ENCODE data around the gene CACNA2D3. TPM values are rescaled to one million over a fixed set of nuclear protein-coding genes. Genes with fewer than 3 reads are reported as not detected.

CACNA2D3 gene
- total RNA-seq, 1 experiment from 2014 or later = not detected

DNA sequence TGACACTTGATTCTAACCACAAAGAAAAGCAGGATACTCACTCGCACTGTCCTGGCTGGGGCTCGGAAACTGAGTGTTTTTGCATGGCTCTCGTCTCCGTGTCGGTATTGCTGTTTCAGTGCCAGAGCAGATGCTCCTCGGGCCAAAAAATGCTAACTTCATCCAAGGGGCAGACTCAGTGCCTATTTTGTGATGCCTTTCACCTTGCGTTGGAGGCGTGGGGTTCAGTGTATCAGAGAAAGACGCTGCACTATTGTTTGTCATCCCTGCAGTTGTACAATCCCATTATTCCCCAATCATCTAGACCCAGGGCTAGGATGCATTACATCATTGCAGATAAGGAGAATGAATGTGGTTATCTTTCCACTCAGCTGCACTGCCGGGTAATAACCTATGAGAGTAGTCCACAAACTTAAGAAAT is 1.4 kb downstream of the CACNA2D3 start:
- intact Hi-C loops (cut with micrococcal nuclease; ENCODE audit: unreplicated experiment) = no loop called here
- TF ChIP-seq, protein P1, sequence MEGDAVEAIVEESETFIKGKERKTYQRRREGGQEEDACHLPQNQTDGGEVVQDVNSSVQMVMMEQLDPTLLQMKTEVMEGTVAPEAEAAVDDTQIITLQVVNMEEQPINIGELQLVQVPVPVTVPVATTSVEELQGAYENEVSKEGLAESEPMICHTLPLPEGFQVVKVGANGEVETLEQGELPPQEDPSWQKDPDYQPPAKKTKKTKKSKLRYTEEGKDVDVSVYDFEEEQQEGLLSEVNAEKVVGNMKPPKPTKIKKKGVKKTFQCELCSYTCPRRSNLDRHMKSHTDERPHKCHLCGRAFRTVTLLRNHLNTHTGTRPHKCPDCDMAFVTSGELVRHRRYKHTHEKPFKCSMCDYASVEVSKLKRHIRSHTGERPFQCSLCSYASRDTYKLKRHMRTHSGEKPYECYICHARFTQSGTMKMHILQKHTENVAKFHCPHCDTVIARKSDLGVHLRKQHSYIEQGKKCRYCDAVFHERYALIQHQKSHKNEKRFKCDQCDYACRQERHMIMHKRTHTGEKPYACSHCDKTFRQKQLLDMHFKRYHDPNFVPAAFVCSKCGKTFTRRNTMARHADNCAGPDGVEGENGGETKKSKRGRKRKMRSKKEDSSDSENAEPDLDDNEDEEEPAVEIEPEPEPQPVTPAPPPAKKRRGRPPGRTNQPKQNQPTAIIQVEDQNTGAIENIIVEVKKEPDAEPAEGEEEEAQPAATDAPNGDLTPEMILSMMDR (IDR thresholded peaks at IDR 0.05; ENCODE audit: insufficient read depth in 1 of 2, low read depth in 1 of 2, low read length in 1 of 2, severe bottlenecking in 1 of 2, unreplicated experiment in 1 of 2) = no peak
- POLR2A ChIA-PET = no interaction called here
- H3K4me3 Mint-ChIP-seq (ENCODE audit: unreplicated experiment) = peak overlapping the region; percentile 66
- no peaks in the 10 kb centered on the region for H3K9me3 Mint-ChIP-seq (ENCODE audit: unreplicated experiment)
- no peak overlapping the region for H3K27ac Mint-ChIP-seq (ENCODE audit: unreplicated experiment)
- peaks cover 6% of the 10 kb centered on the region for H3K36me3 Mint-ChIP-seq (ENCODE audit: insufficient read depth, unreplicated experiment)
- Histone ChIP-seq H3K36me3 (ENCODE audit: control insufficient read depth, insufficient read depth, low read length) (no peaks in the 10 kb centered on the region), H3K4me3 (ENCODE audit: low read depth, low read length) (no peak overlapping the region), H3K4me1 (peaks cover 3% of the 10 kb centered on the region; the same call in 1 of the 2 replicates), H3K9me3 (no peaks in the 10 kb centered on the region), H3K27me3 (replicated peaks; ENCODE audit: control insufficient read depth, insufficient read depth, low read length) (peaks cover 4% of the 10 kb centered on the region)
- H3K27me3 Mint-ChIP-seq (ENCODE audit: insufficient read depth, unreplicated experiment) = peaks cover 26% of the 10 kb centered on the region
- no peak for DNase-seq
- CTCF ChIA-PET = no interaction called here
- BruUV-seq (replicated peaks) = no TSS peak
- H3K4me1 Mint-ChIP-seq (ENCODE audit: low read depth, unreplicated experiment) = peaks cover 6% of the 10 kb centered on the region

DNA sequence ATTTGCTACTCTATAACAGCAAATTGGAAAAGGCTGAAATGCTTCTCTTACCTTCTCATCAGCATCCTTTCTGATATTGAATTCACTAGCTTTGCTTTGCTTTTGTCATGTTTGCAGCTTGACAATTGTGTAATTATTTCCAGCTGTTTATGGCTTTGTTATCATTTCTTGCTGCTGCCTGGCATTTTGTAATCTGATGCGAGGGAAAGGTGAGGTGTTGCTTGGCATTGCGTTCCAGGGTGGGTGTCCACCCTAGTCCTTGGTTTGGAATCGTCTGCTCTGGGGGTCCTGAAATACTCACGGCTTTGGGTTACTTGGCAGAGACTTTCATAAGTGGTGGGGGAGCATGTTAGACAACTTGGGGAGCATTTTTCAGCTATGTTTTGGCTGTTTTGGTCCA is 2.9 kb downstream of the CACNA2D3 start:
- no peaks in the 10 kb centered on the region for H3K9me3 Mint-ChIP-seq (ENCODE audit: unreplicated experiment)
- intact Hi-C loops (cut with micrococcal nuclease; ENCODE audit: unreplicated experiment) = no loop called here
- Histone ChIP-seq H3K36me3 (ENCODE audit: control insufficient read depth, insufficient read depth, low read length) (no peaks in the 10 kb centered on the region), H3K27me3 (replicated peaks; ENCODE audit: control insufficient read depth, insufficient read depth, low read length) (peaks cover 4% of the 10 kb centered on the region), H3K4me1 (peaks cover 3% of the 10 kb centered on the region; the same call in 1 of the 2 replicates), H3K9me3 (no peaks in the 10 kb centered on the region), H3K4me3 (ENCODE audit: low read depth, low read length) (no peak overlapping the region)
- ChIA-PET CTCF (no interaction called here), POLR2A (no interaction called here)
- H3K27me3 Mint-ChIP-seq (ENCODE audit: insufficient read depth, unreplicated experiment) = peaks cover 26% of the 10 kb centered on the region
- peaks cover 6% of the 10 kb centered on the region for H3K36me3 Mint-ChIP-seq (ENCODE audit: insufficient read depth, unreplicated experiment)
- H3K4me1 Mint-ChIP-seq (ENCODE audit: low read depth, unreplicated experiment) = peaks cover 6% of the 10 kb centered on the region
- DNase-seq = no peak
- H3K27ac Mint-ChIP-seq (ENCODE audit: unreplicated experiment) = no peak overlapping the region
- TF ChIP-seq, protein P1 (IDR thresholded peaks at IDR 0.05; ENCODE audit: insufficient read depth in 1 of 2, low read depth in 1 of 2, low read length in 1 of 2, severe bottlenecking in 1 of 2, unreplicated experiment in 1 of 2) = no peak
- no TSS peak for BruUV-seq (replicated peaks)
- no peak overlapping the region for H3K4me3 Mint-ChIP-seq (ENCODE audit: unreplicated experiment)

DNA sequence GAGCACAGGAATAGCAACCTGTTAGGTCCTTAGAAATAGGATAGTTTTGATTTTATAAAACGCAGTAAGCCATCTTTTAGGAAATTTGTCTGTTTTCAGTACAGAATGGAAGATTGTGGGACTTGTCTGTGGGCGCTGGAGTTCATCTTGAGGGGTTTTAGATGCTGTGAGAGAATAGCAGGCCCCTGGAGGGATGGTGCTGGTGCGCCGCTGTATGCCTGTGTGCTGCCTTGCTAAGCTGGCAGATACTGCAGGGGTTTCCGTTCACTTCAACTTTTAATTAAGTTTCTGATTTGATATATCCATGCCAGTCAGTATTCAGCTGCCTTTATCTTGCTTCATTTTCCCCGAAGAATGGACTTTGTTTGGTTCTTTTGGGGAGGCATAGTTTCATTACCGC is 4.2 kb downstream of the CACNA2D3 start:
- ChIA-PET POLR2A (no interaction called here), CTCF (no interaction called here)
- DNase-seq = no peak
- Histone ChIP-seq H3K27me3 (replicated peaks; ENCODE audit: control insufficient read depth, insufficient read depth, low read length) (peaks cover 4% of the 10 kb centered on the region; the same call in 1 of the 2 replicates), H3K4me1 (peaks cover 3% of the 10 kb centered on the region; the same call in 1 of the 2 replicates), H3K36me3 (ENCODE audit: control insufficient read depth, insufficient read depth, low read length) (no peaks in the 10 kb centered on the region), H3K9me3 (no peaks in the 10 kb centered on the region), H3K4me3 (ENCODE audit: low read depth, low read length) (no peak overlapping the region)
- no peak overlapping the region for H3K4me3 Mint-ChIP-seq (ENCODE audit: unreplicated experiment)
- H3K27me3 Mint-ChIP-seq (ENCODE audit: insufficient read depth, unreplicated experiment) = peaks cover 27% of the 10 kb centered on the region
- H3K36me3 Mint-ChIP-seq (ENCODE audit: insufficient read depth, unreplicated experiment) = peaks cover 6% of the 10 kb centered on the region
- H3K4me1 Mint-ChIP-seq (ENCODE audit: low read depth, unreplicated experiment) = peaks cover 6% of the 10 kb centered on the region
- intact Hi-C loops (cut with micrococcal nuclease; ENCODE audit: unreplicated experiment) = no loop called here
- no TSS peak for BruUV-seq (replicated peaks)
- TF ChIP-seq, protein P1 (IDR thresholded peaks at IDR 0.05; ENCODE audit: insufficient read depth in 1 of 2, low read depth in 1 of 2, low read length in 1 of 2, severe bottlenecking in 1 of 2, unreplicated experiment in 1 of 2) = no peak
- no peak overlapping the region for H3K27ac Mint-ChIP-seq (ENCODE audit: unreplicated experiment)
- H3K9me3 Mint-ChIP-seq (ENCODE audit: unreplicated experiment) = no peaks in the 10 kb centered on the region

Data from Caco-2 (cell line).